Lung (tissue), 12 donors: ENCODE results near the gene PIK3R3. TPM values are rescaled to one million over a fixed set of nuclear protein-coding genes. Genes with fewer than 3 reads are reported as not detected.

Source experiments
- ATAC-seq: fragments of 200-7000 bp; cut with Tn5 transposase; one replicate; pipeline ENCODE4 v1.9.1; 2020; ENCODE audit warnings: moderate number of reproducible peaks; ENCODE audit not compliant: insufficient read depth, low FRiP score
- DNase-seq, 3 donors: peaks; one replicate each; pipeline ENCODE4 v3.0.0-alpha.2; 2013 to 2017
- H3K27ac ChIP-seq, 2 donors: one replicate each; pipeline ENCODE4 v1.5.1; 2013; ENCODE audit warnings: mild to moderate bottlenecking in 2 of 2, moderate library complexity in 2 of 2, control low read depth in 1 of 2, inconsistent platforms in 1 of 2, low read depth in 1 of 2, low read length in 1 of 2
- H3K27me3 ChIP-seq, 3 donors: one replicate each; pipeline ENCODE4 v1.5.1; 2013; ENCODE audit warnings: low read length in 2 of 3; ENCODE audit not compliant: control insufficient read depth in 3 of 3, insufficient read depth in 3 of 3
- H3K36me3 ChIP-seq, 4 donors: one replicate each; pipeline ENCODE4 v1.5.1; 2013; ENCODE audit warnings: low read length in 4 of 4, mild to moderate bottlenecking in 1 of 4, moderate library complexity in 1 of 4; ENCODE audit not compliant: control insufficient read depth in 4 of 4, insufficient read depth in 4 of 4
- H3K4me1 ChIP-seq, 5 donors: one replicate each; pipeline ENCODE4 v1.5.1; 2013; ENCODE audit warnings: low read length in 5 of 5, mild to moderate bottlenecking in 2 of 5, moderate library complexity in 1 of 5; ENCODE audit not compliant: control insufficient read depth in 5 of 5, insufficient read depth in 5 of 5
- H3K4me3 ChIP-seq: one replicate; pipeline ENCODE4 v1.5.1; 2013; ENCODE audit warnings: mild to moderate bottlenecking, control low read depth, moderate library complexity
- H3K9ac ChIP-seq, 2 donors: one replicate each; pipeline ENCODE4 v1.5.1; 2013; ENCODE audit warnings: low read length in 2 of 2, control low read depth in 1 of 2; ENCODE audit not compliant: insufficient read depth in 1 of 2
- H3K9me3 ChIP-seq, 4 donors: one replicate each; pipeline ENCODE4 v1.5.1; 2013; ENCODE audit warnings: low read length in 3 of 4, mild to moderate bottlenecking in 1 of 4, moderate library complexity in 1 of 4; ENCODE audit not compliant: control insufficient read depth in 4 of 4, insufficient read depth in 3 of 4
- WGBS, 2 donors: extraction: QIAGEN DNeasy Blood & Tissue Kit; methylation state at CpG; one replicate each; pipeline ENCODE4 v1.1.7; 2013; 5-methylcytosine and 5-hydroxymethylcytosine counted together
- polyA plus RNA-seq, 2 donors: library from polyadenylated mRNA; stranded (reverse); fragments of 200-250 nt; gene quantifications; one replicate each; pipeline ENCODE4 v1.2.1, GENCODE V29; 2013
- total RNA-seq, 2 donors: library from RNA; depleted of rRNA in 1 of 2; stranded (reverse); fragments of >200 nt in 1 of 2; gene quantifications; one replicate each; pipeline ENCODE4 v1.2.1, GENCODE V29; 2014 to 2021
- TF ChIP-seq, protein P1 (sequence below): IDR thresholded peaks from 2 replicates; pipeline ENCODE4 v1.5.1; 2012; ENCODE audit warnings: mild to moderate bottlenecking; ENCODE audit errors: control extremely low read depth, extremely low read depth
- donor health status: control.
- donor health status: control.
- donor health status: Bipolar disorder and iron deficiency.
- donor health status: healthy.
- donor health status: DM: yes; HTN: yes; CAD: no.

The PIK3R3 gene
- total and polyA plus RNA-seq, 4 donors, result 9.1 to 36.7 (median 17.1) TPM

DNA sequence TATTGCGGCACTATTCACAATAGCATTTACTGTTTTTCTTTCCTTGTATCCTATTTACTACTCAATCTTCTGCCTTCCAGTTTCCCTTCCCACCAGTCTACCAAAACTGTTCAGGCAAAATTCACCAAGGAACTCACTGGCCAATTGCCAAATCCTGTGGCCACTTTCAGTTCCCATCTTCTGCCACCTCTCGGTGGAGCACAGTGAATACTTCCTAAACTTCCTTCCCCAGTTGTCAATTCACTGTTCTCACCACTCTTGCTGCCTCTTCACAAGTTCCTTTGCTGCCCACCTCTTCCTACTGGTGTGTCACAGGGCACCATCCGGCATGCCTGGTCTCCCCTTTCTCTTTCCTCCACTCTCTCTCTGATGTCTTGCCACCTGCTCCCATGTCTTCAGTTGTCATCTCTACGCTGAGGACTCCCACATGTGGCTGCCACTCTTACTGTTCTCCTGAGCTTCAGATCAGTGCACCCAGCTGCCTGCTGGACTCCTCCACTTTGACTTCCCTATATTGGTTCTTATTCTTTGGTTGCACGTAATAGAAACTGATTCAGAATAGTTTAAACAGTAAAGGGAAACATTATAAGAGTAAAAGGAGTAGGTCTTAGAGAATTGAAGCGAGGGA, 114.4 kb downstream of the PIK3R3 start:
- DNase-seq, result no peak
- Histone ChIP-seq H3K36me3 (peaks cover 0 to 14% (median 8%) of the 10 kb centered on the region in 4 donors), H3K27ac (no peak overlapping the region), H3K4me3 (no peak overlapping the region), H3K9ac (no peak overlapping the region), H3K27me3 (no peaks in the 10 kb centered on the region), H3K9me3 (no peaks in the 10 kb centered on the region), H3K4me1 (peaks cover 0 to 9% (median 0%) of the 10 kb centered on the region in 5 donors)
- no peak for ATAC-seq
- TF ChIP-seq, protein P1, sequence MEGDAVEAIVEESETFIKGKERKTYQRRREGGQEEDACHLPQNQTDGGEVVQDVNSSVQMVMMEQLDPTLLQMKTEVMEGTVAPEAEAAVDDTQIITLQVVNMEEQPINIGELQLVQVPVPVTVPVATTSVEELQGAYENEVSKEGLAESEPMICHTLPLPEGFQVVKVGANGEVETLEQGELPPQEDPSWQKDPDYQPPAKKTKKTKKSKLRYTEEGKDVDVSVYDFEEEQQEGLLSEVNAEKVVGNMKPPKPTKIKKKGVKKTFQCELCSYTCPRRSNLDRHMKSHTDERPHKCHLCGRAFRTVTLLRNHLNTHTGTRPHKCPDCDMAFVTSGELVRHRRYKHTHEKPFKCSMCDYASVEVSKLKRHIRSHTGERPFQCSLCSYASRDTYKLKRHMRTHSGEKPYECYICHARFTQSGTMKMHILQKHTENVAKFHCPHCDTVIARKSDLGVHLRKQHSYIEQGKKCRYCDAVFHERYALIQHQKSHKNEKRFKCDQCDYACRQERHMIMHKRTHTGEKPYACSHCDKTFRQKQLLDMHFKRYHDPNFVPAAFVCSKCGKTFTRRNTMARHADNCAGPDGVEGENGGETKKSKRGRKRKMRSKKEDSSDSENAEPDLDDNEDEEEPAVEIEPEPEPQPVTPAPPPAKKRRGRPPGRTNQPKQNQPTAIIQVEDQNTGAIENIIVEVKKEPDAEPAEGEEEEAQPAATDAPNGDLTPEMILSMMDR, result no peak
- 71 to 81% methylated on average over 6 of the region's 6 CpGs for WGBS, 2 donors

DNA sequence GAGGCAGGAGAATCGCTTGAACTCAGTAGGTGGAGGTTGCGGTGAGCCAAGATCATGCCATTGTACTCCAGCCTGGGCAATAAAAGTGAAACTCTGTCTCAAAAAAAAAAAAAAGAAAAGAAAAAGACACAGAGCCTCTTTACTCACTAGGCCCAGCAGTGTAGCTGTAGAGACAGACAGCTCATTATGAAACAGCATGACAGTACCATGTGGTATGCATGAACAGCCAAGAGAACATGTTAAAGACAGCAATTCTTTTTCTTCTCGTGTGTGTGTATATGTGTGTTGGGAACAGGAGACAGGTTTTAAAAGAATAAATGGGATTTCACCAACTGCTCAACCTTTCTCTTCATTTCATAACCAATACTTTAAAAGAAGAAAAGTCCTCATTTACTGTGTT, 118.8 kb downstream of the PIK3R3 start:
- DNase-seq (no peak), ATAC-seq (no peak)
- H3K9me3 ChIP-seq, result no peaks in the 10 kb centered on the region
- TF ChIP-seq, protein P1, result no peak
- H3K4me1 ChIP-seq, result peaks cover 0 to 6% (median 0%) of the 10 kb centered on the region in 5 donors
- WGBS, 2 donors, result 96 to 97% methylated on average over 3 of the region's 3 CpGs
- no peak overlapping the region for H3K4me3 ChIP-seq
- no peak overlapping the region for H3K27ac ChIP-seq
- peaks cover 10 to 36% (median 14%) of the 10 kb centered on the region in 4 donors for H3K36me3 ChIP-seq
- H3K9ac ChIP-seq, result no peak overlapping the region
- H3K27me3 ChIP-seq, result no peaks in the 10 kb centered on the region

DNA sequence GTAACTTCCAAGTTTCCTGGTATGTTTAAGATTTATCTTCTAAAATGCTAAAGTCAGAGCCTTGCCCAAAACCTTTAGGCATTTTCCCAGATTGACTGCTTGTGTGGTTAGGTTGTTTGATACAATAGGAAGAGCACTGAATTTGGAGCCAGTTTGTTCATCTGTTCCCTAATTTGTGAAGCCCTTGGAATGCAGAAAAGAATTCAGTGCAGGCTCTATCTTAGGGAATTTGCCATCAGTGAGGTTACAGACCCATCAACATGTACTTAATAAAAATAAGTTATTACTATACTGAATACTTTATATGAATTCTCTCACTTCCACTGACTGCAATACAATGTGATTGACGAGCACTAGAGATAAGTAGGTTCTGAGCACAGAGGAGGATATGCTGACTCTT, 120.2 kb downstream of the PIK3R3 start:
- DNase-seq (no peak), ATAC-seq (no peak)
- H3K9ac ChIP-seq, result no peak overlapping the region
- TF ChIP-seq, protein P1, result no peak
- no peak overlapping the region for H3K27ac ChIP-seq
- H3K9me3 ChIP-seq, result no peaks in the 10 kb centered on the region
- H3K4me3 ChIP-seq, result no peak overlapping the region
- H3K27me3 ChIP-seq, result no peaks in the 10 kb centered on the region
- no peaks in the 10 kb centered on the region for H3K4me1 ChIP-seq
- peaks cover 11 to 47% (median 19%) of the 10 kb centered on the region in 4 donors for H3K36me3 ChIP-seq
- 90 to 97% methylated on average over 1 of the region's 1 CpG for WGBS, 2 donors

DNA sequence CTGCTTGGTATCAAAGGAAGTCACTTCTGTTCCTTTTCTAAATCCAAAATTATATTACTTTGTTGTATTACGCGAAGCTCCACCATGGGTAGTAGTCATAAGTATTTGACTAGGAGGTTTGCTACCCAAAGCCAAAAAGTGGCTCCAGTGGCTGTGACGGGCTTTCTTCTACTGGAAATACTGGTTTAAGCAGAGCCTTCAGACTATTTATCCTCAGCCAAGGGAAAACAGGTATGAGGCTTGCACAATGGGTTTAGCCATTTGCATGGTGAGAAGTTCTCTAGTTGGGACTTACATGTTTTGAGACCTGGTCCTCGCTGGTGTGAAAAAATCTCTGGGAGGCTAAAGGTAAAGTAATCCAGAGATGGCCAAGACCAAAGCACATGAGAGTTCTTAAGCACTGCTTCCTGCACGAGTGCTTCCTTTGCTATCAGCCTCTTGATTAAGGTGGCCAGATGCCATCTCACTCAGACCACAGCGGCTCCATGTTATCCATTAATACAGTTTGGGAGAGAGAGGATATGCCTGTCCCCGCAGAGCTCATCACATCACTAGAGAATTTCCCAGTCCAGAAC, 121.2 kb downstream of the PIK3R3 start:
- Histone ChIP-seq H3K9ac (no peak overlapping the region), H3K36me3 (peaks cover 15 to 54% (median 22%) of the 10 kb centered on the region in 4 donors), H3K27me3 (no peaks in the 10 kb centered on the region), H3K4me1 (no peaks in the 10 kb centered on the region), H3K9me3 (no peaks in the 10 kb centered on the region), H3K27ac (no peak overlapping the region), H3K4me3 (no peak overlapping the region)
- 84 to 92% methylated on average over 7 of the region's 7 CpGs for WGBS, 2 donors
- DNase-seq (no peak), ATAC-seq (no peak)
- TF ChIP-seq, protein P1, result no peak
